ENCODE data around the gene PLXDC2. TPM values are rescaled to one million over a fixed set of nuclear protein-coding genes. Genes with fewer than 3 reads are reported as not detected.

The PLXDC2 gene
- total RNA-seq, 1 experiment from 2014 or later: not detected

- Mint-ChIP-seq H3K27me3 (ENCODE audit: unreplicated experiment) (no peaks in the 10 kb centered on the region), H3K9me3 (ENCODE audit: low read depth, unreplicated experiment) (peaks cover 9% of the 10 kb centered on the region), H3K27ac (ENCODE audit: unreplicated experiment) (no peak overlapping the region), H3K4me3 (ENCODE audit: low read depth, unreplicated experiment) (no peak overlapping the region), H3K36me3 (ENCODE audit: insufficient read depth, unreplicated experiment) (no peaks in the 10 kb centered on the region), H3K4me1 (ENCODE audit: low read depth, unreplicated experiment) (no peaks in the 10 kb centered on the region)
- DNase-seq: no peak
- no peak for TF ChIP-seq CTCF (IDR thresholded peaks at IDR 0.05; ENCODE audit: unreplicated experiment)
- BruUV-seq (replicated peaks): no TSS peak
- intact Hi-C loops (cut with micrococcal nuclease; ENCODE audit: unreplicated experiment): no loop called here
- CTCF ChIA-PET: no interaction called here
These were observed 113.4 kb downstream of the PLXDC2 start for GRCh38 chr10:19929506-19930140.

- no peaks in the 10 kb centered on the region for H3K4me1 Mint-ChIP-seq (ENCODE audit: low read depth, unreplicated experiment)
- no peak overlapping the region for H3K4me3 Mint-ChIP-seq (ENCODE audit: low read depth, unreplicated experiment)
- CTCF ChIA-PET: no interaction called here
- BruUV-seq (replicated peaks): no TSS peak
- H3K36me3 Mint-ChIP-seq (ENCODE audit: insufficient read depth, unreplicated experiment): no peaks in the 10 kb centered on the region
- no peaks in the 10 kb centered on the region for H3K27me3 Mint-ChIP-seq (ENCODE audit: unreplicated experiment)
- peaks cover 9% of the 10 kb centered on the region for H3K9me3 Mint-ChIP-seq (ENCODE audit: low read depth, unreplicated experiment)
- no peak for DNase-seq
- no peak overlapping the region for H3K27ac Mint-ChIP-seq (ENCODE audit: unreplicated experiment)
- no peak for TF ChIP-seq CTCF (IDR thresholded peaks at IDR 0.05; ENCODE audit: unreplicated experiment)
- intact Hi-C loops (cut with micrococcal nuclease; ENCODE audit: unreplicated experiment): no loop called here
These were observed 115.0 kb downstream of the PLXDC2 start for GRCh38 chr10:19930936-19931893.

DNA sequence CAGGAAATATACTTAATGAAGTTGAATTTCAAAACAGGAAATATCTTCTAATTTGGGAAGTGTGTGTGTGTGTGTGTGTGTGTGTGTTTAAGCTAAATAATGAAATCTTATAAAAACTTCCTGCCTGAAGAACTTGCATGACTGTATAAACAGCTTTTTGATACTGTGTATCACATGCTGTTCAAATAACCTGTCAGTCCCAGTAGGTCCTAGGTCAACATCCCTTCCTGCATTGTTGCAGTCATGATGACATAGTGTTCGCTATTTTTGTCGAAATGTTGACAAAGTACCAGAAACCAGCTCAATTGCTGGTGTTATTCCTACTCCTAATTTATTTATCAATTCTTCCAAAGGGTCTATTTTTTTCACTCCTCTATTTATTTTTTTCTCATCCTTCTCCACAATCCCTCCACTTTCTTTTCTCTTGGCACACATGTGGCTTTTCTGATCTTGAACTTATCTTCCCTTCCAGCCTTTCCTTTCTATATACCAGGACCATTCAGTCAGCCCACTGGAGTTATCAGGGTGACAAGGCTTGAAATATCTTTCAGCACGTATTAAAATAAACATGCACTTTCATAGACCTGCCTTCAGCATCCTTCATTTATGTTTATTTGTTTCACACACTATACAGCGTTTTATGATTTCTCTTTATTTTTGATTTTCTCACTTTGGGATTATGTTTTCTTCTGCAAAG, 115.8 kb downstream of the PLXDC2 start:
- no peak for TF ChIP-seq CTCF (IDR thresholded peaks at IDR 0.05; ENCODE audit: unreplicated experiment)
- no peaks in the 10 kb centered on the region for H3K27me3 Mint-ChIP-seq (ENCODE audit: unreplicated experiment)
- CTCF ChIA-PET: no interaction called here

GRCh38 chr10:19932806-19933371, 116.7 kb downstream of the PLXDC2 start:
- H3K27me3 Mint-ChIP-seq (ENCODE audit: unreplicated experiment): no peaks in the 10 kb centered on the region
- peaks cover 8% of the 10 kb centered on the region for H3K9me3 Mint-ChIP-seq (ENCODE audit: low read depth, unreplicated experiment)
- no TSS peak for BruUV-seq (replicated peaks)
- no peak for TF ChIP-seq CTCF (IDR thresholded peaks at IDR 0.05; ENCODE audit: unreplicated experiment)
- CTCF ChIA-PET: no interaction called here
- no peaks in the 10 kb centered on the region for H3K36me3 Mint-ChIP-seq (ENCODE audit: insufficient read depth, unreplicated experiment)
- intact Hi-C loops (cut with micrococcal nuclease; ENCODE audit: unreplicated experiment): no loop called here
- no peak overlapping the region for H3K4me3 Mint-ChIP-seq (ENCODE audit: low read depth, unreplicated experiment)
- H3K4me1 Mint-ChIP-seq (ENCODE audit: low read depth, unreplicated experiment): no peaks in the 10 kb centered on the region
- DNase-seq: no peak
- H3K27ac Mint-ChIP-seq (ENCODE audit: unreplicated experiment): no peak overlapping the region

More for the DNA sequence above, 115.8 kb downstream of the PLXDC2 start:
- H3K36me3 Mint-ChIP-seq (ENCODE audit: insufficient read depth, unreplicated experiment): no peaks in the 10 kb centered on the region
- peaks cover 7% of the 10 kb centered on the region for H3K9me3 Mint-ChIP-seq (ENCODE audit: low read depth, unreplicated experiment)
- intact Hi-C loops (cut with micrococcal nuclease; ENCODE audit: unreplicated experiment): no loop called here
- H3K27ac Mint-ChIP-seq (ENCODE audit: unreplicated experiment): no peak overlapping the region
- no TSS peak for BruUV-seq (replicated peaks)
- no peak overlapping the region for H3K4me3 Mint-ChIP-seq (ENCODE audit: low read depth, unreplicated experiment)
- H3K4me1 Mint-ChIP-seq (ENCODE audit: low read depth, unreplicated experiment): no peaks in the 10 kb centered on the region
- no peak for DNase-seq

All from Calu3 (cell line).